GM18505 (cell line): ENCODE measurements around the gene ERGIC1.

Source experiments
- ATAC-seq: cut with Tn5 transposase; IDR thresholded peaks from one replicate; pipeline ENCODE4 v1.9.1; 2021; ENCODE audit not compliant: unreplicated experiment
- POLR2A ChIP-seq: IDR thresholded peaks from 4 replicates; pipeline ENCODE4 v1.6.1; 2011; ENCODE audit warnings: borderline replicate concordance; ENCODE audit not compliant: insufficient read depth, insufficient read length; ENCODE audit errors: extremely low read depth

ERGIC1 gene

GRCh38 chr5:172830876-172831662 lies 3.0 kb upstream of the ERGIC1 start:
- ATAC-seq = no peak
- no peak for TF ChIP-seq POLR2A

- no peak for ATAC-seq
- TF ChIP-seq POLR2A = no peak
Observed at GRCh38 chr5:172832383-172833315, 1.4 kb upstream of the ERGIC1 start.

GRCh38 chr5:172833372-172833685 lies 722 bp upstream of the ERGIC1 start:
- ATAC-seq = no peak
- no peak for TF ChIP-seq POLR2A

- ATAC-seq = peak; percentile 28
- no peak for TF ChIP-seq POLR2A
Observed at GRCh38 chr5:172834415-172835289, 601 bp downstream of the ERGIC1 start.

GRCh38 chr5:172835290-172835993 lies 1.4 kb downstream of the ERGIC1 start:
- no peak for ATAC-seq
- TF ChIP-seq POLR2A = no peak

- no peak for ATAC-seq
- no peak for TF ChIP-seq POLR2A
Observed at GRCh38 chr5:172835994-172836356, 1.9 kb downstream of the ERGIC1 start.

GRCh38 chr5:172837640-172838039 lies 3.6 kb downstream of the ERGIC1 start:
- peak; percentile 57 for TF ChIP-seq POLR2A
- peak; percentile 61 for ATAC-seq

GRCh38 chr5:172838151-172838875 lies 4.3 kb downstream of the ERGIC1 start:
- TF ChIP-seq POLR2A = no peak
- no peak for ATAC-seq

GRCh38 chr5:172839669-172840431 lies 5.8 kb downstream of the ERGIC1 start:
- no peak for TF ChIP-seq POLR2A
- no peak for ATAC-seq

GRCh38 chr5:172840432-172841154 lies 6.5 kb downstream of the ERGIC1 start:
- no peak for ATAC-seq
- TF ChIP-seq POLR2A = no peak

GRCh38 chr5:172841256-172841655 lies 7.2 kb downstream of the ERGIC1 start:
- ATAC-seq = no peak

More at GRCh38 chr5:172841256-172841655, 7.2 kb downstream of the ERGIC1 start:
- TF ChIP-seq POLR2A = no peak
